A549 (cell line): Measurements from ENCODE around the gene BPIFA1. TPM values are rescaled to one million over a fixed set of nuclear protein-coding genes. Genes with fewer than 3 reads are reported as not detected.

Source experiments
- ATAC-seq, 2 experiments: fragments of 200-7000 bp in 1 of 2; fragments of >200 bp in 1 of 2; cut with Nextera tagmentation in 1 of 2; cut with Tn5 transposase in 1 of 2; 3 replicates each; pipeline versions ENCODE4 v1.8.0 to v1.9.1; 2018 to 2020; ENCODE audit warnings: mild to moderate bottlenecking in 1 of 2, moderate library complexity in 1 of 2
- CTCF ChIA-PET: fragments of 300-600 bp; sonication (Branson Sonifier 250); formaldehyde crosslinking; extraction: SDS; loops from one replicate; lab custom pipeline; 2021; ENCODE audit warnings: antibody characterized with exemption, inconsistent platforms; lab: Yijun Ruan, JAX
- POLR2A ChIA-PET: fragments of 350-600 bp; formaldehyde crosslinking; extraction: SDS; loops from one replicate; lab custom pipeline; 2021; ENCODE audit warnings: antibody characterized with exemption, inconsistent platforms; lab: Yijun Ruan, JAX
- DNase-seq, 2 experiments: peaks; one replicate each; pipeline versions ENCODE4 v3.0.0 to v3.0.0-alpha.2; 2011 to 2016; ENCODE audit warnings: low read depth in 1 of 2, low spot score in 1 of 2
- FAIRE-seq: peaks from 2 replicates; lab custom pipeline; 2011; peaks lifted over from hg19 to GRCh38; lab: Jason Lieb, UNC
- H3K27ac ChIP-seq, 2 experiments: fragments of >200 bp; sonication (Bioruptor Twin); formaldehyde crosslinking; 3 replicates each; pipeline ENCODE4 v1.5.1; 2016 to 2017
- H3K4me1 ChIP-seq: fragments of >200 bp; sonication (Bioruptor Twin); formaldehyde crosslinking; 3 replicates; pipeline ENCODE4 v1.6.1; 2016
- H3K4me2 ChIP-seq: fragments of >200 bp; sonication (Bioruptor Twin); formaldehyde crosslinking; 3 replicates; pipeline ENCODE4 v1.6.1; 2016
- H3K4me3 ChIP-seq: fragments of >200 bp; sonication (Bioruptor Twin); formaldehyde crosslinking; 3 replicates; pipeline ENCODE4 v1.5.1; 2016
- H3K9me3 ChIP-seq: fragments of >200 bp; sonication (Bioruptor Twin); formaldehyde crosslinking; 3 replicates; pipeline ENCODE4 v1.6.1; 2016
- BCL3 ChIP-seq: fragments of >200 bp; sonication (Bioruptor Twin); formaldehyde crosslinking; IDR thresholded peaks from 3 replicates; pipeline ENCODE4 v1.6.1; 2016
- BHLHE40 ChIP-seq: IDR thresholded peaks from 2 replicates; pipeline ENCODE4 v1.6.1; 2012; ENCODE audit warnings: low read depth, low read length, inconsistent platforms
- CBX2 ChIP-seq: fragments of 200-600 bp; sonication (generic); IDR thresholded peaks from 2 replicates; pipeline ENCODE4 v1.6.1; 2016; ENCODE audit warnings: low read depth, mild to moderate bottlenecking, borderline replicate concordance
- CBX8 ChIP-seq: fragments of 200-600 bp; sonication (generic); IDR thresholded peaks from 2 replicates; pipeline ENCODE4 v1.6.1; 2016
- CTCF ChIP-seq: fragments of >200 bp; sonication (Bioruptor Twin); formaldehyde crosslinking; IDR thresholded peaks from 3 replicates; pipeline ENCODE4 v1.5.1; 2016
- EHMT2 ChIP-seq: fragments of 200-600 bp; sonication (generic); IDR thresholded peaks from 2 replicates; pipeline ENCODE4 v1.6.1; 2016; ENCODE audit warnings: antibody characterized with exemption, low read depth, mild to moderate bottlenecking, moderate library complexity
- EP300 ChIP-seq, 2 experiments: fragments of >200 bp; sonication (Bioruptor Twin); formaldehyde crosslinking; IDR thresholded peaks; 2 replicates in 1 of 2; 3 replicates in 1 of 2; pipeline ENCODE4 v1.6.1; 2016 to 2017
- FOSB ChIP-seq: fragments of 250-450 bp; sonication (Bioruptor Pico); IDR thresholded peaks from 2 replicates; pipeline ENCODE4 v1.5.0; 2020; ENCODE audit warnings: mild to moderate bottlenecking, moderate library complexity
- GATA3 ChIP-seq: IDR thresholded peaks from 2 replicates; pipeline ENCODE4 v1.6.1; 2012; ENCODE audit warnings: borderline replicate concordance
- HES2 ChIP-seq: fragments of >200 bp; sonication (Bioruptor Twin); formaldehyde crosslinking; IDR thresholded peaks from 2 replicates; pipeline ENCODE4 v1.6.1; 2016
- MAFK ChIP-seq: fragments of 450-650 bp; IDR thresholded peaks from 2 replicates; pipeline ENCODE4 v1.6.1; 2014; ENCODE audit not compliant: partially characterized antibody
- MAX ChIP-seq: IDR thresholded peaks from 2 replicates; pipeline ENCODE4 v1.6.1; 2012
- MAZ ChIP-seq: fragments of 150-350 bp; IDR thresholded peaks from 2 replicates; pipeline ENCODE4 v1.6.1; 2014; ENCODE audit warnings: antibody characterized with exemption, low read depth, low read length, borderline replicate concordance
- RAD21 ChIP-seq, 2 experiments: fragments of >200 bp in 1 of 2; sonication (Bioruptor Twin) in 1 of 2; formaldehyde crosslinking in 1 of 2; IDR thresholded peaks in 1 of 2; conservative IDR thresholded peaks in 1 of 2; 2 replicates in 1 of 2; 3 replicates in 1 of 2; pipeline ENCODE4 v1.6.1; 2012 to 2018; ENCODE audit warnings: inconsistent platforms in 1 of 2
- RARB ChIP-seq: fragments of 250-450 bp; sonication (Bioruptor Pico); IDR thresholded peaks from 2 replicates; pipeline ENCODE4 v1.8.0; 2021; ENCODE audit warnings: mild to moderate bottlenecking, moderate library complexity
- RCOR1 ChIP-seq: fragments of 150-350 bp; IDR thresholded peaks from 2 replicates; pipeline ENCODE4 v1.6.1; 2014; ENCODE audit warnings: antibody characterized with exemption, low read length, low read depth
- RFX5 ChIP-seq: fragments of 450-650 bp; IDR thresholded peaks from 2 replicates; pipeline ENCODE4 v1.7.1; 2014; ENCODE audit warnings: antibody characterized with exemption, mild to moderate bottlenecking, moderate library complexity
- RNF2 ChIP-seq: fragments of 200-600 bp; sonication (generic); IDR thresholded peaks from 2 replicates; pipeline ENCODE4 v1.6.1; 2016; ENCODE audit warnings: low read depth, mild to moderate bottlenecking, antibody characterized with exemption, moderate library complexity, borderline replicate concordance
- SMC3 ChIP-seq: fragments of >200 bp; sonication (Bioruptor Twin); formaldehyde crosslinking; IDR thresholded peaks from 3 replicates; pipeline ENCODE4 v1.6.1; 2018; ENCODE audit warnings: inconsistent platforms
- TFCP2L1 ChIP-seq: fragments of 250-450 bp; sonication (Bioruptor Pico); IDR thresholded peaks from 2 replicates; pipeline ENCODE4 v1.5.0; 2021; ENCODE audit warnings: mild to moderate bottlenecking
- ZFP36 ChIP-seq: fragments of 450-650 bp; IDR thresholded peaks from 2 replicates; pipeline ENCODE4 v1.6.1; 2014; ENCODE audit warnings: borderline replicate concordance; ENCODE audit not compliant: partially characterized antibody
- ZNF302 ChIP-seq: fragments of 250-450 bp; sonication (Bioruptor Pico); IDR thresholded peaks from 2 replicates; pipeline ENCODE4 v1.9.0; 2021; ENCODE audit warnings: inconsistent platforms, mild to moderate bottlenecking, moderate library complexity
- WGBS: methylation state at CpG from one replicate; pipeline ENCODE4 v1.1.6; 2017; ENCODE audit errors: missing lambda C conversion rate; 5-methylcytosine and 5-hydroxymethylcytosine counted together
- polyA plus RNA-seq, 4 experiments: library from polyadenylated mRNA; depleted of rRNA in 3 of 4; stranded (reverse); fragments of >200 nt; fragmentation: RNase III in 1 of 4; extraction: RNeasy Plus Mini Kit Qiagen cat#74134 plus additional on column Dnase treatment in 1 of 4; gene quantifications; 2 replicates in 3 of 4; 3 replicates in 1 of 4; pipeline ENCODE4 v1.2.3, GENCODE V29; 2011 to 2017

Gene BPIFA1
- polyA plus RNA-seq, 2 of the 4 experiments (the other 2 are of a cell fraction), result not detected

- Histone ChIP-seq H3K9me3 (no peaks in the 10 kb centered on the region), H3K4me3 (no peak overlapping the region)
- POLR2A ChIA-PET, result interaction anchor here (0.7 kb wide), 1 partner anchor 114 kb away, joined by 3 read pairs; no protein-coding TSS in a partner anchor
- no peak for TF ChIP-seq CTCF
- TF ChIP-seq CBX8, result no peak
- TF ChIP-seq HES2, result no peak
- no peak for TF ChIP-seq CBX2
- TF ChIP-seq BHLHE40, result no peak
- TF ChIP-seq RARB (CRISPR knock-in tag), result no peak
- no peak for TF ChIP-seq GATA3
- TF ChIP-seq, all 56 proteins: peak for 0
- FAIRE-seq, result no peak
- Histone ChIP-seq H3K27ac (no peak overlapping the region), H3K4me1 (no peaks in the 10 kb centered on the region), H3K4me2 (no peak overlapping the region)
- no peak for DNase-seq
- WGBS, result 0% methylated on average over 1 of the region's 1 CpG
- ATAC-seq, result no peak
- CTCF ChIA-PET, result interaction anchor here (1.1 to 5.0 kb wide), 4 partner anchors 11 to 309 kb away, joined by 5 to 36 read pairs (median 12); no protein-coding TSS in a partner anchor
Measured at GRCh38 chr20:33210371-33210770, 25.4 kb upstream of the BPIFA1 start.

GRCh38 chr20:33211817-33212424, 23.9 kb upstream of the BPIFA1 start:
- H3K4me1 ChIP-seq, result no peaks in the 10 kb centered on the region
- H3K27ac ChIP-seq, result no peak overlapping the region
- peak; percentile 83 to 84 for DNase-seq
- ChIA-PET CTCF (interaction anchor here (0.7 to 5.0 kb wide), 17 partner anchors 9 to 538 kb away, joined by 3 to 36 read pairs (median 4); partner anchors contain the start of genes BPIFA1 and C20orf203), POLR2A (no interaction called here)
- no peak for FAIRE-seq
- H3K9me3 ChIP-seq, result no peaks in the 10 kb centered on the region
- TF ChIP-seq SMC3 (peak; percentile 60), RAD21 (conservative IDR thresholded peaks at IDR 0.05 in 1 of 2, IDR thresholded peaks at IDR 0.05 in 1 of 2) (peak; percentile 64 to 72), RFX5 (no peak), RCOR1 (no peak), CTCF (peak; percentile 55), EP300 (IDR thresholded peaks at IDR 0.05) (no peak)
- H3K4me3 ChIP-seq, result no peak overlapping the region
- no peak overlapping the region for H3K4me2 ChIP-seq
- WGBS, result 3% methylated on average over 5 of the region's 5 CpGs
- peak; percentile 91 to 98 for ATAC-seq

GRCh38 chr20:33217052-33217451, 18.7 kb upstream of the BPIFA1 start, which contains the start of gene BPIFA3:
Gene BPIFA3 (plus strand): TSS chr20:33217352. CDS start chr20:33217537, 185 bp downstream.
- H3K4me3 ChIP-seq, result no peak within 1 kb of the TSS
- WGBS, result 15% methylated on average over 2 of the region's 2 CpGs
- H3K4me1 ChIP-seq, result no peaks in the 10 kb centered on the region
- H3K27ac ChIP-seq, result no peak within 1 kb of the TSS
- POLR2A ChIA-PET, result no interaction called here
- no peak for ATAC-seq
- no peak within 1 kb of the TSS for H3K4me2 ChIP-seq
- TF ChIP-seq TFCP2L1, result no peak
- TF ChIP-seq HES2, result no peak
- no peak for TF ChIP-seq CBX8
- TF ChIP-seq RNF2, result no peak
- no peak for TF ChIP-seq MAFK
- TF ChIP-seq MAZ, result no peak
- no peak for TF ChIP-seq ZNF302 (CRISPR knock-in tag)
- TF ChIP-seq ZFP36, result no peak
- TF ChIP-seq MAX, result no peak
- no peak for TF ChIP-seq FOSB (CRISPR knock-in tag)
- no peak for TF ChIP-seq RARB (CRISPR knock-in tag)
- TF ChIP-seq EHMT2, result no peak
- no peak for TF ChIP-seq BCL3
- CTCF ChIA-PET, result no interaction called here
- FAIRE-seq, result no peak
- no peak for DNase-seq
- H3K9me3 ChIP-seq, result no peaks in the 10 kb centered on the region
